Ureter (tissue), 1 donor: Measurements from ENCODE around the gene TLE7. TPM values are rescaled to one million over a fixed set of nuclear protein-coding genes. Genes with fewer than 3 reads are reported as not detected.

ENCODE experiments used
- DNase-seq: peaks from one replicate; pipeline ENCODE4 v3.0.0-alpha.2; 2020; ENCODE audit warnings: low spot score
- total RNA-seq: library from RNA; stranded (reverse); gene quantifications from one replicate; pipeline ENCODE4 v1.2.4, GENCODE V29; 2023
- donor health status: DM: yes; HTN: yes; CAD: no.

The TLE7 gene
- total RNA-seq, 1 donor from 2014 or later: not detected

DNA sequence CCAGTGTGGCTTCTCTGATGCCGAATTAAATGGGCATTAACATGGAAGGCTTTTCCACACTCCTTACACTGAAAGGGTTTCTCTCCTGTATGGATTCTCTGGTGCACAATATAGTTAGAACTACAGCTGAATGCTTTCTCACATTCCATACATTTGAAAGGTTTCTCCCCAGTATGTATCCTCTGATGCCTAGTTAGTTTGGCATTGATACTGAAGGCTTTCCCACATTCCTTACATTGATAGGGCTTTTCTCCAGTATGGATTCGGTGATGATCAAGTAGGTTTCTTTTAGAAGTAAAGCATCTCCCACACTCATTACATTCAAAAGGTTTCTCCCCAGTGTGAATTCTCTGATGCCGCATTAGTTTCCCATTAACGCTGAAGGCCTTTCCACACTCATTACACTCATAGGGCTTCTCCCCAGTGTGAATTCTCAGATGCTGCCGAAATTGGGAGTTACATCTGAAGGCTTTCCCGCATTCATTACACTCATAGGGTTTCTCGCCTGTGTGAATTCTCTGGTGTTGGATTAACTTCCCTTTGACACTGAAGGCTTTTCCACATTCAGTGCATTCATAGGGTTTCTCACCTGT is 6.5 kb upstream of the TLE7 start:
- no peak for DNase-seq

DNA sequence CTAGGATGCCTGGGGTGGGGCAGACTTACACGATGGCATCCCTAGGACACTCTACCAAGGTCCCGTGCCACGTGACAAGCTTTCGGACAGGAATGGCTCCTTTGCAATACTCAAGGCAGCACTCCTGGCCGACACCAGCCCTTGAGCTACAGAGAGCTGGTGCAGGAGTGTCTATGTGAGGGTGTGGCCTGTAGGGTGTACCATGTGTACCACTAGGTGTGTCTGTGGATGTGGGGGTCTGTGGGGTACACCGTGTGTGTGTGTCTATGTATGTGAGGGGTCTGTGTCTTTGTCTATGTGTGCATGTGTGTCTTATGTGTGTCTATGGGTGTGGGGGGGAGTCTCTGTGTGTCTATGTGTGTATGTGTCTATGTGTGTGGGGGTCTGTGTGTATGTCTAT is 1.9 kb upstream of the TLE7 start:
- DNase-seq: no peak

DNA sequence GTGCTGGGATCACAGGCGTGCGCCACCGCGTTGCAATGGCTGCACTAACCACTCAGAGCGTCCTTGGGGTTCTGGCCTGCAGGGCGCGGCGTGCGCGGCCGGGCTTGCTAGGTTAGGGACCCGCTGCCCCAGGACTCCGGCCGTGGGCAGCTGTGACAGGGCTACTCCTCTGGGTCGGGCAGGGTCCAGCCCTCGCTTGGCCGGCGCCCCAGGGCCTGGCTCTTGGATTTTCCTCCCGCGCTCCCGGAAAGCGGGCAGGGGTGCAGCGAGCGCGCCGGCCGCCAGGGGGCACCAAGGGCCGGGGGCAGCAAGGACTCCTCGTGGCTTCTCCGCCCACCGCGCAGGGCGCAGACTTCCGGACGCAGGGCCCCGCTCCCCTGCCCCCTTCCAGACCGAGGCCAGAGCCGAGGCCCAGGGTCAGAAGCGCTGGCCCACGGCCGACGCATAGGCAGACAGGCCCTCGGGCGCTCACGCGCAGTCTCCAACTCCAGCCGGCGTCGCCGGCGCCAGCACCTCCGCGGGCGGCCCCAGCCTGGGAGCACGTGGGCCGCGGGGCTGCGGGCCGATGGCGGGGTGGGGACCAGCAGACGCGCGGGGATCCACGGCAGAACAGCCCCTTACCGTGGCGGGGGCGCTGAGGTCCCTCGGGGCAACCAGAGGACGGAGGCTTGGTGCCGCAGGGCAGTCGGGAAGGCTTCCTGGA is 355 bp downstream of the TLE7 start:
- DNase-seq: no peak

DNA sequence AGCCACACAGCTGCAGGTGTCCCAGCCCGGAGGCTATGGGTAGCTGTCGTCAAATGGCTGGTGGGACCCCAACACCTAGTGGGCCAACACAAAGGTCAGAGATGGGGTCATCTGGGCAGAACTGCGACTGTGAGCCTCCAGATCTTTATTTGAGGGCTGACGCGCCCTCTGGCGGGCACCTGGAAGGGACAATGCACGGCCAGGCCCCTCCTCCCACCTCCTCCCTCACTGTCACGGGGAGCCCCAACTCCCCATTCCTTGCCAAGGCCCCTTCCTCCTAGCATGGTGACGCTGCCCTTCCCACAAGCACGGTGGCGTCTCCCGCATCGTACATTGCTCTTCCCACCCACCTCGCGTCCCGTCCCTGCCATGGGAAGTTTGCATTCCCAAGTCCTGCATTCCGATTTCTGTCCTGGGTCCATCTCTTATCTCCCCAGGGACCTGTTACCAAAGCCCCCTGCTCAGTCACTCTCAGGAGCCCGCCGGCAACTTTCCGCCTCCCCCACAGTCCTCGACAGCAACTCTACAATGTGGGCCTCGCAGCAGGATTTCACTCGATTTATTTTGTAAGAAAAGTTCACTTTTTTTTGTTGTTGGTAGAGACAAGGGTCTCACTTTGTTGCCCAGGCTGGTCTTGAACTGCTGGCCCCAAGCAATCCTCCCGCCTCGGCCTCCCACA is 1.0 kb downstream of the TLE7 start:
- no peak for DNase-seq

DNA sequence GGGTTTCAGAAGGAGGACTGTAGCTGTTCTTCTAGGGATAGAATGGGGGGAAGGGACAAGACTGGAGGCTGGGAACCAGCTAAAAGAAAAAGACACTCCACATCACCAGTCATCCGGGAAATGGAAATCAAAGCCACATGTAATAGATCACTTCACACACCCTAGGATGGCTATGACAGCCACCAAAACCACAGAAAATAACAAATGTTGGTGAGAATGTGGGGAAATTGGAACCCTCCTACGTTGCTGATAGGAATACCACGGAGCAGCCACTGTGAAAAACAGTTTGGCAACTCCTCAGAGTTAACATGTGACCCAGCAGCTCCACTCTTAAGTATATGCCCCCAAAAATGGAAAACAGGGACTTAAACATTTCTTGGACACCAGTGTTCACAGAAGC is 2.3 kb downstream of the TLE7 start:
- DNase-seq: no peak

DNA sequence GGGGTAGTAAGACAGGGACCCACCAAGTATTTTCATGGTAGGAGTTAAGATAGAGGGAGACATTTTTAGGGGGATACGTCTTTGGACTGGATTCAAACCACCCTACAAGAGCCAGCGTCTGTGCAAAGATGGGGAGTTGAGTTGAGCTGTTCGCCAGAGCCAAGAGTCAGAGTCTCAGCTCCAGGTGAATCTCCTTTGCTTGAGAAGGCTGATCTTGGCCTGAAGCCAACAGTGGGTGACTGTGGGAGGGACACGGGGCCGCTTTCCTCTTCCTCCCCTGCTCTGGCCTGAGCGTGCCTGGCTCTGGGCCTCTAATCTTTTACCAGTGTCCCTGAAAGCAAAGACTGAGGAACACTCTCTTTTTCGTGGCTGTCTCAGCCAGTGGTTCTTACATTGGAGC is 5.4 kb downstream of the TLE7 start:
- no peak for DNase-seq

DNA sequence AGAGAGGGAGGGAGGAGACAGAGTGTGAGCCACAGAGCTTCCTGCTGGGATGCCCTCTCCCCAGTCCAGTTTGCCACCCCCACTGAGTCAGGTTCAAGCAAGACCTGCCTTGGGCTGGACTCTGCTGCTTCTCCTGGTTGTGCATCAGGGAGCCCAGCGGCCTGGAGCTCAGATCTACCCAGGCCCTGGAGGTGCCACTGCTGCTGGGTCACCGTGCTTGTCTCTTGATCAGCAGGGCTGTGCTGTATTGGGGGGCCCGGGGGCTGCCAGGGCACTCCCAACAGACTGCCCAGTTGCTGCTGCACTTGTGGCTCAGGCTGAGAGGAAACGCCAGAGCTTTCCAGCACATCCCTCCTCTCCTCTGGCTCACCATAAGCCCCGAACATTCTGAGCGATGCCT is 8.9 kb downstream of the TLE7 start:
- DNase-seq: no peak

DNA sequence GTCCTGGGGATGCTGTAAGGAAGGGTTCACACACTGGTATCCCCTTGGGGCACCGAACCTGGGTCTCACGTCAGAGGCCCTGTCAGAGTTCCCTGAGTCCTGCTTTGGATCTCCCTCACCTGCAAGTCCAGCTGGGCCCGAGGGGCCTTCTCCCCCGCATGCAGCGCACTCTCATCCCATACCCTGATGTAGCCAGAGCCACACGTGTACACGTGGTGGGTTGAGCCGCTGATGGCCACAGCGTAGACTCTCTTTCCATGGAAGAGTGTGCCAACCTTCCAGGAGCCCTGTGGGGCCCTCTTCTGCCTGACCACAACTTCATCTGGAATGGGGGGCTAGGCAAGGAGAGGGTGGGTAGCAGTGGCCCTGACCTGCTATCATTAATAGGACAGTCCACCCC is 9.9 kb downstream of the TLE7 start:
- DNase-seq: no peak

DNA sequence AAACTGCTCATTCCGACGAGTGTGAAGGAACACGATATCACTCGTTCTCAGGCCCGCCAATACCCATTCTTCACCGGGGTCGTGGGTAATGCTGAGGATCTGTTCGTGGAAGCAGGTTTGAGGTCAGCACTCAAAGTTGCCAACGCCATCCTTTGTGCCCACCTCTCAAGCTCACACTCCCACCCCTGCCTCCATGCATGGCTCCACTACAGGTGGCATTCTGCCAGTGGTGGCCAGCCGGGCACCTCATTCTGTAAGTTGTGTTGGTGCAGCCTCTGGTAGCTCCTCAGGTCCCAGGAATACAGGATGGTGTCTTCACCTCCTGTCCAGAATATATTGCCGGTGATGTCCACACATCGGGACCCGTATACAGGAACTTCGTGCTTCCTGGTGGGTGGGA is 10.7 kb downstream of the TLE7 start:
- no peak for DNase-seq

DNA sequence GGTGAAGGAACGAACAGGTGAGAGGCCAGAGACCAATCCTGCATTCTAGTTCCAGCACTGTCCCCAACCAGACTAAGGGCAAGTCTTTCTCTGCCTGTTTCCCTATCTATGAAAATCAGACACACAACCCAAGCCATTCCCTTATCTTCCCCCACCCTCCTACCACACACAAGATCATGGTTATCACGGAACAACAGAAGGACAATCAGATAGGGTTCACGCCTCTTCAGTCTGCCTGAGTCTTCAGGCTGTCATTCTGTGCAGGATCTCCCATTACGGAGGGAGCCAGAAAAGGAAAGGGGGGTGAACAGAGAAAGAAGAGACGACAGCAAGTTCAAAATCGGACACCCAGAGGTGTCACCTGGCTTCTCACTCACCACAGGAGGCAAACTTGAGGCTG is 11.1 kb downstream of the TLE7 start:
- DNase-seq: no peak

DNA sequence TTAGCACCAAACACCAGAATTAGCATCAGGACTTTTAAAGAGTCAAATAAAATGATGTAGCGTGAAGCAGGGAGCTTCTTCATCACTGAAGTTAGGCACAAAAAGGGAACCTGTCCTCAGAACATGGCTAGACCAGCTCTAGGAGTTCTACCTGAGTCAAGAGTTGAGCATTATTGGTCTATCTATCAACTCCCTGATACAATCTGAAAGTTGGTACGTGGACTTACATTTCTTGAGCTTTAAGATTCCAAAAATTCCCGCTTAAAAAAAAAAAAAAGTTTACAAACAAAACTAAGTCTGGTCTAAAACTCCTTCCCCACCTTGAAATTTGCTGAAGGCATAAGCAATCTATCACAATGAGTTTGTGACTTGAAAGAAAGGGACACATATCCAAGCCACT is 12.3 kb downstream of the TLE7 start:
- no peak for DNase-seq

DNA sequence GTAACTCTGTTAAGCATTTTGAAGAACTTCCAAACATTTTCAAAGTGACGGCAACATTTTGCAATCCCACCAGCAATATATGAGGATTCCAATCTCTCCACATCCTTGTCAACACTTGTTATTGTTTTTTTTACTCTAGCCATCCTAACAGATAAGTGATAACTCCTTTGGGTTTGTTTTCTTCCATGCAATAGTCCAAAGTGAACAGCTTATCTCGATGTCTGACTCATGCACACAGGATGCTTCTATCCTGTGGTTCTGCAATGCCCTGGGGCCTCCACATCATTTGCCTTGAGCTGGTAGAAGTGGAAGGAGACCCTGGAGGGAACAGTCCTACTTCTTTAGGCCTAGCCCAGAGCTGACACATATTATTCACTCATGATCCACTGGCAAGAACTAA is 13.0 kb downstream of the TLE7 start:
- DNase-seq: no peak

DNA sequence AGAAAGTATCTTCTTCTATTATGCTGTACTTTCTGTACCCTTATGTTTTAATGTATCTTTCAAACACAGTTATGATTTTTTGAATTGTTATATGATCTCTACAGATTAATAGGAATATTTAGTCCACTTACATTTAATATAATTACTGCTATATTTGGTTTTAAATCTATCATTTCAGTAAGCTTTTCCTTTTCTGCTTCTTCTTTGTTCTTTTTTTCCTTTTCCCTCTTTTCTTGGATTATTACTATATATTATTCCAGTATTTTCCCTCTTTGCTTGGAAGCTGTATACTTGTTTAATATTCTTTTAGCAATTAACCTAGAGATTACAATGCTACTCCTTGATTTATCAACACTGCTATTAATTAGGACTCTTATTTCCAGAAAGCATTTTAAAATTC is 13.5 kb downstream of the TLE7 start:
- DNase-seq: no peak

DNA sequence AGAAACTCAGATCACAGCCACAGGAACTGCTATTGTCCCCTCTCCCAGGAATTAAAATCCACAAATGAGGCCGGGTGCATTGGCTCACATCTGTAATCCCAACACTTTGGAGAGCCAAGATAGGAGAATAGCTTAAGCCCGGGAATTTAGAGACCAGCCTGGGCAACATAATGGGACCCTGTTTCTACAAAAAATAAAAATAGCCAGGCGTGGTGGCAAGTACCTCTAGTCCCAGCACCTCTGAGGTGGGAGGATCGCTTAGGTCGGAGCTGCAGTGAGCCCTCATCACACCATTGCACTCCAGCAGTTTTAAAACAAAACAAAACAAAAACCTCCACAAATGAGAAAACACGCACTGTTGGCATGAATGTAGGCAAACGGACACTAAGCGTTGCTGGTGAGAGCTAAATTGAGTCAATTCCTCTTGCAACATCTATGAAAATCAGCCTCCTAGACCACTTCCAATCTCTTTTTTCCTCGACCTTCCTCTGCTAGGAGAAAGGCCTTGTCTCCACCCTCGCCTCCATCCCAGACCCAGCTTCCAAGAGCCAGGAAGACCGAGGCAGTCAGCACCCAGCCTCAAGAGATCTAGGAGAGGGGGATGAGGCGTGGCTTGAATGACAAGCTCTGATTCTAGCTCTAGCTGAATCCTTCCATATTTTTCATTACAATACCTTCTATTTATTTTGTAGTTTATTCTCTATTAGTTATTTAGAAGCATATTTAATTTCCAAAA is 14.8 kb downstream of the TLE7 start:
- no peak for DNase-seq

DNA sequence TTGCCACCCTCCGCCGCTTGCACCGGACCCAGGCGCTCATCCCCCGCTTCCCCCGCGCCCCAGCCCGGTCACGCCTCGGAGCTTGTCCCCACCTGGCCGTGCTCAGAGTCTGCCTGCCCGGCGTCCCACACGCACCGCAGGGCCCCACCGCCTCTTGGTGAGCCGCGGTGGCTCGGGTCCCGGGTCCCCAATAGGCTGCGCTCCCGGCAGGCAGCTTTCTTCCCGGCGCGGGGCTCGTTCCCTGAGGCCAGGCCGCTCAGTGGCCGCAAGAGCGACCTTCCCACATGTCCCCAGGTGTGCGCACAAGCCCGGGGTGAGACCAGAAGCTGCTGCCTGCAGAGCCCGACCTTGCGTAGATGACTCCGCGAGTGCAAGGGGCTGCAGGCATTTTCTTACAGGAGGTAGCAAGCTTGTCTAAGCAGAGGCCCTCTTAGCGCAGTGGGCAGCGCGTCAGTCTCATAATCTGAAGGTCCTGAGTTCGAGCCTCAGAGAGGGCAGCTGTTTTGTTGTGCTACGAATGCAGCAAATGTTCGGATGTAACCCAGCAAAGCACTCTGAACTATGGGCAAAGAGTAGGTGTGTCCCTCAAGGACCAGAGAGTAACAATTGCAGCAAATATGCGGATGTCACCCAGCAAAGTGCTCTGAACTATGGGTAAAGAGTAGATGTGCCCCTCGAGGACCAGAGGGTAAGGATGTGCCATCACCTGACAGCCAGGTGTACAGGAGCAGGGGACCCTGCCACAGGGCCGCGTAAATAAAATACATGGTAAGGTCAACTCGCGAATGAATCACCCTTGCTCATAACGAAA is 15.6 kb downstream of the TLE7 start:
- DNase-seq: no peak

DNA sequence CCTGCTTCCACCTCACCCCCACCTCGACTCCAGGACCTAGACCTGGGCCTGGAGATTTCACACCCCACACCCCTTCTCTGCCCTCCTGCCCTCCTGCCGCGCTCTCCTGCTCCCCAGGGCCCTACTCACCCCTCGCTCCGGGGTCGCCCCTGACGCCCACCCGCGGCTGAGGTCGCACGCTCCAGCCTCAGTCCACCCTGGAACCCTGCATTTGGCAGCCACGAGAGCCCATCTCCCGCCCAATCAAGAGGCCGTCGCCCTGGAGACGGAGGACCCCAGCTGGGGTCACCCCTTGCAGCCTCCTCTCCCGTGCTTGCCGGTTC is 16.1 kb downstream of the TLE7 start:
- DNase-seq: no peak

DNA sequence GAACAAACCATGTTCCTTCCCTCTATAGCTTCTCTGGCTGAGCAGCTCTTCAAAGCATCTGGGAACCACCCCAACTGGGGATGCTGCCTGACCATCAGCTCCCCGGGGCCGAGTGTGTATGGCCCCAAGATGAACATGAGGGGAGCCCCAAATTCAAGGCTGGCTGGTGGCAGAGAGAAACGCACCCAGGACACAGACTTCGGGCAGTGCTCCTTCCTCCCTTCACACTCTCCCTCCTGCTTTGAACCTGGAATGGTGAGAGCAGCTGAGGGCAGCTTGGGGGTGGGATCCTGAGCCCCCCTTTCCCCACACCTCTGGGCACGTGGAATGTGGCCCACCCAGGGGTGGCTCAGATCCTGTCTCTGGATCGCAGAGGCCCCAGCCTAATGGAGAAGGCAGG is 17.2 kb downstream of the TLE7 start:
- no peak for DNase-seq

DNA sequence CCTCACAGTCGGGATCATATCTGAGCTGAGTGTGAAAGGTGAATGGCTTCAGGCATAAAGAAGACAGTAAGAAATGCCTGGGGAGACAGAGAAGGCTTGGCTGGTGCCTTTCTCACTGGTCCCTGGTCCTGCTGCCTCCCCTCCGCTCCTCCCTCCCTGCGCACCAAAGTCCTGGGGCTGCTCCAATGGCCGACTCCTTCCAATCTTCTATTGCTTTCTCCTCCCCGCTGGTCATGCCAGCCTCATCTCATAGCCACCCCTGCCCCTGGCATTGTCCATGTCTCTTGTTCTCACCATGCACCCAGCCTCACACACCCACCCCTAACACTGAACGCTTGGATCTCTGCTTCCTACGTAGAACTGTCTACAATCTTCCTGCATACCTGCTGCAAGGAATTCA is 18.0 kb downstream of the TLE7 start:
- DNase-seq: no peak

DNA sequence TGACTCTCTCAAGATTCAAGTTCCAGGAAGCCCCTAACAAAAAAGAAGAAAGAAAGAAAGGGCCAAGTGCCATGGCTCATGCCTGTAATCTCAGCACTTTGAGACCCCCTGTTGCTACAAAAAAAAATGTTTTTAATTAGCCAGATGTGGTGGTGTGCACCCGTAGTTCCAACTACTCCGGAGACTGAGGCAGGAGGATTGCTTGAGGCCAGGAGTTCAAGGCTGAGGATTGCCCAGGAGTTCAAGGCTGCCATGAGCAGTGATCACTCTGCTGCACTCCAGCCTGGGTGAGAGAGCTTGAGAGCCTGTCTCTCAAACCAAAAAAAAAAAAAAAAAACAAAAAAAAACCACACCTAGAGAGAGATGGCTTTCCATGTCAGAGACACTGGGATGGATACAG is 18.8 kb downstream of the TLE7 start:
- no peak for DNase-seq

DNA sequence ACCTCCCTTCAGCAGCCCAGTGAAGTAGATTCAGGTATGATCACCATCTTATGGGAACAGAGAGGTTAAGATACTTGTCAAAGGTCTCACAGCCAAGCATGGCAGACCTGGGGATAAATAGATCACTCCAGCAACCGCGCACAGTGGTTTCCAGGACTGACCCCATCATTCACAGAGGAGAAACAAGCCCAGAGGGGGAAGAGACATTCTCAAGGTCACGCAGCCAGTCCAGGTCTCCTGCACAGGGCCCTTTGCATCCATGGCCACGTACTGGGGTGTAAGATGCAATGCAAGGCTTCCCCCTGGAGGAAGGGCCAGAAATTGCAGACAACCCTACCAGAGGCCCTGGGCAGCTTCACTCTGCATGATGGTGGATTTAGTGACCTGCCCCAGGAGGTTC is 19.9 kb downstream of the TLE7 start:
- DNase-seq: no peak

DNA sequence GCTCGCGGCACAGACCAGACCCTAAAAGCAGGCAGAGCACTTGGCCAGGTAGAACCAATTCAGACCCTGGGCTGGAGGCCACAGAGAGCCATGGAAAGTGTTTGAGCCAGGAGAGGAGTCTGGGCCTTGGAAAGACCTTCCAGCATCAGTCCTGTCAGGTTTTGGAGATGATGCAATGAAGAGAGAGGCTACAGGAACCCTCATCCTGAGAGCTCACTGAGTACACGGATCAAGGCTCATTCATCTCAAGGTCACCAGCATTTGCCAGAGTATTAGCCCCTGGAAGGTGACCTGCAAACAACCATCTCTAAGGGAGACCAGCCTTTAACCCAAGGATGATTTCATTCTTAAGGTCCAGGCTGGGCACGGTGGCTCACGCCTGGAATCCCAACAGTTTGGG is 27.8 kb downstream of the TLE7 start:
- no peak for DNase-seq

DNA sequence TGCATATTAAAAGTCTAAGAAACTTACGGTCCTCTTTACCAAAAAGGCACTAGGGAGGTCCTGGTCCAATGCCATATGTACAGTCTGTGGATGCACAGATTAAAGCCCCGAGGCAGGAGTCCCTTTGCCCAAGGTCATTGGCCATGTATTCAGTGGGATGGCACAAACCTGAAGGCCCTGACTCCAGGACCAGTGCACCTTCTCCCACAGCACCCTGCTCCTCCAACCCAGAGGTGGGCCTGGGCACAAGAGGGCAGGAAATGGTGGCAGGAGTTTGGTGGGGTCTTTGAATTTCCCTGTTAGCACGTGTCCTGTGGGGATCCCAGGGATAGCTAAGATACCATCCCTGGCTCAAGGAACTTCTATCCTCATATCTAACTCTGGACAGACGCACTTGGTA is 28.5 kb downstream of the TLE7 start:
- no peak for DNase-seq
